Right ventricle myocardium inferior (tissue), 1 donor: ENCODE data around the gene NCSTN. TPM values are rescaled to one million over a fixed set of nuclear protein-coding genes. Genes with fewer than 3 reads are reported as not detected.
"Not testable (repeated sequence)": the region's sequence is repeated elsewhere in the genome, so short reads cannot be mapped to it uniquely, and the experiment has no call there.

Source experiments
- ATAC-seq: fragments of 200-7000 bp; cut with Tn5 transposase; one replicate; pipeline ENCODE4 v1.9.1; 2020; ENCODE audit warnings: mild to moderate bottlenecking, moderate library complexity
- DNase-seq: peaks from one replicate; pipeline ENCODE4 v3.0.0; 2021; ENCODE audit errors: missing footprints
- intact Hi-C: fragments of 100-400 bp; cut with DNase I; formaldehyde crosslinking; loops from one replicate; pipeline ENCODE4 v1.11.0; 2022
- total RNA-seq: library from RNA; stranded (reverse); fragmentation: NEBNext Ultra II Directional; extraction: Animal tissue kit (Norgen Biotek cat#: 25700); gene quantifications from one replicate; pipeline ENCODE4 v1.2.1, GENCODE V29; 2021
- donor health status: DM: no; HTN: yes; CAD: no; lungs with severe emphysema.

NCSTN gene
- total RNA-seq, 1 donor from 2014 or later = 66.7 TPM

GRCh38 chr1:160367516-160367900 is 24.3 kb downstream of the NCSTN start:
- intact Hi-C loops = no loop called here

DNA sequence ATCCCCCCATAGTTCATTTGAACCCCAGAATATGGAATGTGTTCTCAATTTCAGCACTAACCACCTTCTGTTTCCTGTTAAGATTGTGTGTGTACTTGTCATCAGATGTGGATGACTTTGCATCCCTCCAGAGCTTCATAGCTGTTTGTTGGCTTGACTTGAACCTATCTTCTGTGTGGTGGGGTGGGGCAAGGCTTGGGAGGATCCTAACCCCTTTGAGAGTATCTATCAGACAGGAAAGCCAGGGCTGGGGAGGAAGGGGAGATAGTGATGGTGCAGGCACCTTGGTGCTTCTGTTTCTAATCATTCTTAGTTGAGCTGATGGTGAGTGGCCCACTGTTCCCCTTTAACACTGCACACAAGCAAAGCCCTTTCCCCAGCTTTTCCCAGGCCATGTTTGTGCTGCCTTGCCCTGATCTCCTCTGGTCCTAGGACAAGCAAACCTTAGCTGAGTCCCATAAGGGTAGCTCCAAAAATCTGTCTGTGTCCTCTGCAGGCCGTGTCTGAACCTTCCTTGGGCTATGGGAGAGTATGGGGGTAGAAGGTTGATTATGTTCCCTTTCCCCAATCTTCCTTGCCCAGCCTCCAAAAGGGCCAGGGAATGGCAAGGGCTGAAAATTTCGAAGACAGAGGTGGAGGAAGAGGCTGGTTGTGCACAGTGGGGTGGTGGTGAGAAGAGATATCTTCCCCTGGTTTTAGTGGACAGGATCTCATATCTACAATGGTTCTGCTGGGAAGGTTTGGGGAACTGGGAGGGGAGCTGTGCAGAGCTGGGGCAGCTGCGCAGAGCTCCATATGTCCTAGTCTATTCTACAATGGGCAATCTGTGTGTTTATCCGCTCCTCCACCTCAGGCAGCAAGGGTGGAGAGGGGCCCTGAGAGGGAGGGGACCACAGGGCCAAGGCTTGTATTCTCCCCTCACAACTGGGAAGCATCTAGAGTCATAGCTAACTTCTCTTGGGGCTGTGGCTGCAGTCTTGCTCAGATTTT is 25.0 kb downstream of the NCSTN start:
- ATAC-seq = no peak

More at GRCh38 chr1:160367516-160367900, 24.3 kb downstream of the NCSTN start:
- DNase-seq (no peak), ATAC-seq (no peak)

DNA sequence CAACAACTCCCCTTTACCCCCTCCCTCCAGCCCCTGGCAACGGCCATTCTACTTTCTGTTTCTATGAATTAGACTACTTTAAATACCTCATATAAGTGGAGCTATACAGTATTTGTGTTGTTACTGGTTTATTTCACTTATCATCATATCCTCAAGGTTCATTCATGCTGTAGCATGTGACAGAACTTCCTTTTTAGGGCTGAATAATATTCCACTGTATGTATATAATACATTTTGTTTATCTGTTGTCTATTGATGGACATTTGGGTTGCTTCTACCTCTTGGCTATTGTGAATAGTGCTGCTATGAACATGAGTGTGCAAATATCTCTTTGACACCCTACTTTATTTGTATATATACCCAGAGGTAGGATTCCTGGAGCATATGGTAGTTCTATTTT is 25.9 kb downstream of the NCSTN start:
- ATAC-seq = no peak
- DNase-seq = no peak
- intact Hi-C loops = no loop called here

More for the DNA sequence above, 25.0 kb downstream of the NCSTN start:
- DNase-seq = no peak
- intact Hi-C loops = no loop called here

GRCh38 chr1:160370561-160371345 is 27.6 kb downstream of the NCSTN start:
- no peak for ATAC-seq
- DNase-seq = no peak
- intact Hi-C loops = no loop called here

DNA sequence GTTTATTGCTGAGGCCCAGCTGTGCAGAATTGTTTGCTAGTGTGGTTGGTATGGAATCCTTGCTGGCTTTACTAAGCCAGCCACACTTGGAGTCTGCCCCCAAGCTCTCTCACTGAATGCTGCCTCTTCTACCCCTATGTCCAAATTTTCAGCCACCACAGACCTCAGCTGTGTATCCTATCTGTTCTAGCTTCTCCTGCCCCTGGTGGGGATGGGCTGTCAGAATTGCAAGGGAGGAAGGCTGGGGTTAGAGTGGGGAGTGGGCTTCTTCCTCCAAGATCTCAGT is 28.1 kb downstream of the NCSTN start:
- ATAC-seq (no peak), DNase-seq (no peak)
- intact Hi-C loops = no loop called here

DNA sequence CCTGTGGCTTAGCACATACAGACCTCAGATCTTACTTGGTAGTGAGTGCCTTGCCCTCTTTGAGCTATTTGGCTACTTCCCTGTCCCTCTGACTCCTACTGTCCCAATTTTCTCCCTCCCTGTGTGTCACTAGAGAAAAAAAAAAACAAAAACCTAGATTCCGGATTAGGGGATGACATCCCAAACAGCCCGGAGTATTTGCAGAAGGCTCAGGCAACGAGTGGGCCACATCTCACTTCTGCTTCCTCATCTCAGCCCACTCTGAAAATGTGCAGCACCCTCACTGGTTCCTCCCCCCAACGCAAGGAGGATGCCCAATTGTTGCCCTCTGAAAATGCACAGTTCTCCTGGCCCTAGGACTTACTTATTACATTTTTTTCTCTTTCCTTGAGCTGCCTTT is 28.6 kb downstream of the NCSTN start:
- intact Hi-C loops = no loop called here
- DNase-seq (no peak), ATAC-seq (no peak)

- DNase-seq = no peak
- no peak for ATAC-seq
- intact Hi-C loops = no loop called here
Observed at GRCh38 chr1:160373696-160374095, 30.5 kb downstream of the NCSTN start.

DNA sequence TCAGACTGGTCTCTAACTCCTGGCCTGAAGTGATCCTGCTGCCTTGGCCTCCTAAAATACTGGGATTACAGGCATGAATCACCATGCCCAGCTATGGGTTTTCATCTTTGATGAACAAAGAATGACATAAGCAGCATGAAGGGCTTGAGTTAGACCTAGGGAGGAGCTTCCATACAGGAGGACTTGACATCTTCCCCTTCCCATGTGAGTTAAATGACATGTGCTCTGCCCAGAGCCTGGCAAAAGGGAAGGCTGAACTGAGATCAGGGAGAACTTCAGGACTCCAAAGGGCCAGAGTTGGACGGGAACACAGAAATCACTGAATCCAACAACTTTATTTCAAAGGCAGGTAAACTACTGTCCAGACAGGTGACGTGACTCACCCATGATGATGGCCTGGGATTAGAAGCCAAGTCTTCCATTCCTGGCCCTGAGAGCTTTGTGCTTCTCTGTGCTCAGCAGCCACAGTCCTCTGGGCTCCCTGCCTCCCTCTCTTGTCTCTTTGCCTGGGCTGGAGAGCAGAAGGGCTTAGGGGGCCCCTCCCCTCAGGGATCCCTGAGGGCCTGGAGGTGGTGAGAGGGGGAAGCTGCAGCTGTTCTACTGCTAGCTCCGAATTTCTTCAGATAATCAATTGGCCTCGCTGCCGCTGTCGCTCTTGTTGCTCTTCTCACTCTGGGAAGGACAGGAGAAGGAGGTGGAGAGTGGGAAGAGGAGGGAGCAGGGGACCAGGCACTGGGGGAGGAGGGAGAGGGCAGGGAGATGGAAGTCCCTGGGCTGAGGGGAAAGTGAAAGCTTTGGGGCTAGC is 31.3 kb downstream of the NCSTN start:
- DNase-seq = no peak
- intact Hi-C loops = loop anchor here (5.0 kb wide), 1 partner anchor 272 kb away; no protein-coding TSS in a partner anchor

DNA sequence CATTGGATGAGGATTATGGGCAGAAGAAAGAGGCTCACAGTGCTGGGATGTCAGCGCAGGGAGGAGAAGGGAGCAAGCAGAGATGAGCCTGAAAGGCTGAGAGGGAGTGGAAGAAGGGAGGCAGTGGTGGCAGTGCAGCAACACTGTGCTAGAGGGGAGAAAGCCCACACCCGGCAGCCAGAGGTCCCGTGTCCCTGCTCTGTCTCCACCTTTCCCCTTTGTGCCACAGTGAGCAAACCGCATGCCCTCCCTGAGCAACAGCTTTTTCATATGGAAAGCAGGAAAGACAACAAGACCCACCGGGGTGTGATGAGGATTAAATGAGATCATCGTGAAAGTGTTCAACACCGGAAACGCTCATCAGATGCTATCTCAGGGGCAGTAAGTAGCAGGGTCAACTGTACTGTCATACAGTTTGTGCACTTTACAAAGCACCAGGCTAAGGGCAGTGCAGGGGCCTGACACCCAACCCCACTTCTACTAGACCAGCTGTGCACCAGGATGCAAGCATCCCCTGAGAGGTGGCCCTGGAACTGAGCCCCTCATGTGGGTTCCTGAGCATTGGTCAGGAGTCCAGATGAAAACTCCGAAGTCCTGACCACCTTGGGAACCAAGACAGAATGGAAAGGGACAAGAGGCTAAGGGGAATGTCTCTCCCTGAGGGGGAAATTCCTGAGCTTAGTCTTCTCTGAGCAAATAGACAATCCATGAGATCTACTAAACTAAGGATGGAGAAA is 32.8 kb downstream of the NCSTN start:
- DNase-seq = no peak
- peak; percentile 57 for ATAC-seq
- intact Hi-C loops = loop anchor here (5.0 kb wide), 1 partner anchor 274 kb away; no protein-coding TSS in a partner anchor

More for the DNA sequence above, 31.3 kb downstream of the NCSTN start:
- ATAC-seq = peak; percentile 67

DNA sequence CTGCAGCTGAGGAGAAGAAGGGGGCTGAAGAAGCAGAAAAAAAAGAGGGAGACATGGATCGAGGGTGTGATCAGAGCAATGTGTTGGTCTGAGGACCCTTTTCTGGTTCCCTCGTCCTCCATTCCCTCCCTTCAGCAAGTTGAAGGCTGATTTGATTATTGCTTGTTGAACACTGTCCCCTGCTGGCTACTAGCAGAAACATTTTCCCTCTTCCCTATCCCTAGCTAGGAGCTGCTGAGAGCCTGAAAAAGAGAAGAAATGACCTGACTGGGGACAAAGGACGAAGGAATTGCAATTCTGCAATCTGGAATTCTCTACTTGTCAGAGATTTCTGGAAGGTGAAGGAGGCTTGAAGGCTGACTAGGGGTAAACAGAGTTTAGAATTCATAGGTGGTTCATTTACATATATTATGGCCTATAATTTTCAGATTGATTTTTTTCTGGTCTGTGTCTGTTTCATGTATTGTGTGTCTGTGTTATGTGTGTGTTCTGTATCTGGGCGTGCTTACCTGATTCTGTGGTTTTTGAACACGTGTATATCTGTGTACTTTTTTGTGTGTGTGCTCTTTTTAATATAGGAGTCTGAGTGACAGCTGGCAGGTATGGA is 33.4 kb downstream of the NCSTN start:
- peak; percentile 81 for ATAC-seq
- intact Hi-C loops = loop anchor here (5.0 kb wide), 1 partner anchor 274 kb away; no protein-coding TSS in a partner anchor
- DNase-seq = no peak

- ATAC-seq (no peak), DNase-seq (no peak)
- intact Hi-C loops = loop anchor here (5.0 kb wide), 1 partner anchor 275 kb away; no protein-coding TSS in a partner anchor
Observed at GRCh38 chr1:160377585-160378206, 34.5 kb downstream of the NCSTN start.

DNA sequence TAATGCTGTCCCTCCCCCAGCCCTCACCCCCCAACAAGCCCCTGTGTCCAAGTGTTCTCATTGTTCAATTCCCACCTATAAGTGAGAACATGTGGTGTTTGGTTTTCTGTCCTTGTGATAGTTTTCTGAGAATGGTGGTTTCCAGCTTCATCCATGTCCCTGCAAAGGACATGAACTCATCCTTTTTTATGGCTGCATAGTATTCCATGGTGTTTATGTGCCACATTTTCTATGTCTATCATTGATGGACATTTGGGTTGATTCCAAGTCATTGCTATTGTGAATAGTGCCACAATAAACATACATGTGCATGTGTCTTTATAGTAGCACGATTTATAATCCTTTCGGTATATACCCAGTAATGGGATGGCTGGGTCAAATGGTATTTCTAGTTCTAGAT is 41.6 kb downstream of the NCSTN start:
- DNase-seq, intact Hi-C loops, ATAC-seq: not testable (repeated sequence)

- intact Hi-C loops, DNase-seq, ATAC-seq: not testable (repeated sequence)
Observed at GRCh38 chr1:160388406-160388805, 45.2 kb downstream of the NCSTN start.

- DNase-seq (no peak), ATAC-seq (no peak)
- intact Hi-C loops = no loop called here
Observed at GRCh38 chr1:160394673-160395072, 51.5 kb downstream of the NCSTN start.

DNA sequence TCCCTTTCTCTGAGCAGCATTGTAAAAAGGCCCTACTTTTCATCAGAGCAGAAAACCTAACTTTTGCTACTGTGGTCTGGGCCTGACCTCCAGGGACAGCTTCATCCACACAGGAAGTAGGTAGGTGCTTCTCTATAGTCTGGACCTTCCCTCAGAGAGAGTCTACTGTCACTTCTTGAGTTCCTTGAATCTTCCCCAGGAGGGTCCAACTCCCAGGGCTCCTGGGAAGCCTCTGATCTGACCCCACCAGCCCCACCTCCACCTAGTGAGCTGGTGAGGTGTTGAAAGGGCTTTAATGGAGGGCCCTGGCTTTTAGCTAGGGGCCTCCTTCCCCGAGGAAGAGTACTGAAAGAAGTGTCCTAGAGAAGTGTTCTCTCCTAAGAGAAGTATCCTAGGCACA is 54.5 kb downstream of the NCSTN start:
- DNase-seq = no peak
- intact Hi-C loops = no loop called here
- no peak for ATAC-seq

- intact Hi-C loops = no loop called here
- no peak for ATAC-seq
- DNase-seq = no peak
Observed at GRCh38 chr1:160398823-160399222, 55.6 kb downstream of the NCSTN start.

- DNase-seq (no peak), ATAC-seq (no peak)
- intact Hi-C loops = no loop called here
Observed at GRCh38 chr1:160399544-160400222, 56.5 kb downstream of the NCSTN start.
